Keratinocyte (primary cell): ENCODE data around the gene TNIK.

Experiments
- EZH2 ChIP-seq: IDR thresholded peaks from one replicate; pipeline ENCODE4 v1.6.1; 2012; ENCODE audit warnings: inconsistent platforms, mild to moderate bottlenecking, low read length, moderate library complexity
- TF ChIP-seq, protein P1 (sequence below), 3 experiments: IDR thresholded peaks in 1 of 3; conservative IDR thresholded peaks in 1 of 3; optimal IDR thresholded peaks in 1 of 3; 2 replicates in 2 of 3; 3 replicates in 1 of 3; pipeline versions ENCODE3 to v1.5.1; 2011; ENCODE audit warnings: low read length in 3 of 3, mild to moderate bottlenecking in 3 of 3, moderate library complexity in 2 of 3, control low read depth in 1 of 3, inconsistent platforms in 1 of 3; ENCODE audit not compliant: insufficient read depth in 2 of 3; ENCODE audit errors: extremely low read depth in 1 of 3

DNA sequence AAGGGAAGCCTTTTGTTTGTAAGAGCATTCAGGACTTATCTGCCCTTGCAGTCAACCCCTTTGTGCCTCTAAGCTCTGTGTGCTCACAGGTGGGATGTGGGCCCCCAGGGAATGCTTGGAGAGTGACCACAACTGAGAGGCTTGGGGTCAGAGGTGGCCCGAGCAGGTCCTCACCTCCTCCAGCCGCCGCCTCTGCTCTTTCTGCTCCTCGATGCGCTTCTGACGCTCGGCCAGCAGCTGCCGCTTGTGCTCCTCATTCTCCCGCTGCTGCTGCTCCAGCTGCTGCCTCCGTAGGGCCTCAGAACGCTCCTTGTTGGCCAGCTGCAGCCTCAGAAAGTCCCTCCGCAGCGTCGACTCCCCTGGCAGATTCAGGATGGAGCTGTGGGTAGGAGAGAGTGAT, 302.9 kb downstream of the TNIK start:
- TF ChIP-seq, protein P1, sequence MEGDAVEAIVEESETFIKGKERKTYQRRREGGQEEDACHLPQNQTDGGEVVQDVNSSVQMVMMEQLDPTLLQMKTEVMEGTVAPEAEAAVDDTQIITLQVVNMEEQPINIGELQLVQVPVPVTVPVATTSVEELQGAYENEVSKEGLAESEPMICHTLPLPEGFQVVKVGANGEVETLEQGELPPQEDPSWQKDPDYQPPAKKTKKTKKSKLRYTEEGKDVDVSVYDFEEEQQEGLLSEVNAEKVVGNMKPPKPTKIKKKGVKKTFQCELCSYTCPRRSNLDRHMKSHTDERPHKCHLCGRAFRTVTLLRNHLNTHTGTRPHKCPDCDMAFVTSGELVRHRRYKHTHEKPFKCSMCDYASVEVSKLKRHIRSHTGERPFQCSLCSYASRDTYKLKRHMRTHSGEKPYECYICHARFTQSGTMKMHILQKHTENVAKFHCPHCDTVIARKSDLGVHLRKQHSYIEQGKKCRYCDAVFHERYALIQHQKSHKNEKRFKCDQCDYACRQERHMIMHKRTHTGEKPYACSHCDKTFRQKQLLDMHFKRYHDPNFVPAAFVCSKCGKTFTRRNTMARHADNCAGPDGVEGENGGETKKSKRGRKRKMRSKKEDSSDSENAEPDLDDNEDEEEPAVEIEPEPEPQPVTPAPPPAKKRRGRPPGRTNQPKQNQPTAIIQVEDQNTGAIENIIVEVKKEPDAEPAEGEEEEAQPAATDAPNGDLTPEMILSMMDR (optimal IDR thresholded peaks at IDR 0.05 in 1 of 3, IDR thresholded peaks at IDR 0.05 in 1 of 3, conservative IDR thresholded peaks at IDR 0.05 in 1 of 3; ENCODE audit: extremely low read depth in 1 of 3, insufficient read depth in 2 of 3, low read length in 3 of 3): no peak
- no peak for TF ChIP-seq EZH2
